GM21576 (cell line): Measurements from ENCODE around the gene NEURL1B.
"Not testable (repeated sequence)": the region's sequence is repeated elsewhere in the genome, so short reads cannot be mapped to it uniquely, and the experiment has no call there.

ENCODE experiments used
- ATAC-seq: cut with Tn5 transposase; IDR thresholded peaks from one replicate; pipeline ENCODE4 v1.9.1; 2021; ENCODE audit warnings: mild to moderate bottlenecking, moderate library complexity; ENCODE audit not compliant: unreplicated experiment

Gene NEURL1B

GRCh38 chr5:172671091-172671490, 30.0 kb downstream of the NEURL1B start:
- no peak for ATAC-seq

GRCh38 chr5:172672681-172673080, 31.6 kb downstream of the NEURL1B start:
- no peak for ATAC-seq

- no peak for ATAC-seq
These were observed 33.1 kb downstream of the NEURL1B start for GRCh38 chr5:172674155-172674554.

- no peak for ATAC-seq
These were observed 35.9 kb downstream of the NEURL1B start for GRCh38 chr5:172676914-172677475.

- ATAC-seq = not testable (repeated sequence)
These were observed 37.4 kb downstream of the NEURL1B start for GRCh38 chr5:172678362-172678874.

GRCh38 chr5:172678902-172679301, 37.8 kb downstream of the NEURL1B start:
- no peak for ATAC-seq

- no peak for ATAC-seq
These were observed 38.7 kb downstream of the NEURL1B start for GRCh38 chr5:172679628-172680212.

GRCh38 chr5:172680921-172681320, 39.9 kb downstream of the NEURL1B start:
- no peak for ATAC-seq

- ATAC-seq = no peak
These were observed 40.4 kb downstream of the NEURL1B start for GRCh38 chr5:172681421-172681820.

- ATAC-seq = no peak
These were observed 42.2 kb downstream of the NEURL1B start for GRCh38 chr5:172683264-172683644.

- no peak for ATAC-seq
These were observed 42.8 kb downstream of the NEURL1B start for GRCh38 chr5:172683645-172684471.

GRCh38 chr5:172685091-172685490, 44.0 kb downstream of the NEURL1B start:
- ATAC-seq = no peak

- ATAC-seq = no peak
These were observed 45.0 kb downstream of the NEURL1B start for GRCh38 chr5:172686111-172686510.

- no peak for ATAC-seq
These were observed 45.7 kb downstream of the NEURL1B start for GRCh38 chr5:172686539-172687390.

- ATAC-seq = no peak
These were observed 46.9 kb downstream of the NEURL1B start for GRCh38 chr5:172687940-172688339.

GRCh38 chr5:172688349-172689217, 47.5 kb downstream of the NEURL1B start:
- ATAC-seq = no peak

- ATAC-seq = no peak
These were observed 48.1 kb downstream of the NEURL1B start for GRCh38 chr5:172689218-172689572.

- no peak for ATAC-seq
These were observed 48.7 kb downstream of the NEURL1B start for GRCh38 chr5:172689801-172690200.

- ATAC-seq = no peak
These were observed 49.4 kb downstream of the NEURL1B start for GRCh38 chr5:172690258-172691075.
